T-helper 1 cell treated with Interleukin-12 subunit alpha and Interleukin-12 subunit beta and Interleukin-4 antibody, amounts not matched to agents 30 μg/mL and 1 μg/mL, for 36 hours (primary cell): ENCODE results near the gene GPR107.

ENCODE experiments used
- H3K27ac Mint-ChIP-seq: one replicate; pipeline ENCODE4 v1.8.0; 2021; ENCODE audit warnings: mild to moderate bottlenecking, mixed read lengths
- H3K27me3 Mint-ChIP-seq: one replicate; pipeline ENCODE4 v1.8.0; 2021; ENCODE audit warnings: low read depth, mixed read lengths
- H3K36me3 Mint-ChIP-seq: one replicate; pipeline ENCODE4 v1.8.0; 2021; ENCODE audit warnings: low read depth, mixed read lengths
- H3K4me1 Mint-ChIP-seq: one replicate; pipeline ENCODE4 v1.8.0; 2021; ENCODE audit warnings: low read depth, mixed read lengths
- H3K4me3 Mint-ChIP-seq: one replicate; pipeline ENCODE4 v1.8.0; 2021; ENCODE audit warnings: mild to moderate bottlenecking, moderate library complexity, mixed read lengths
- H3K9me3 Mint-ChIP-seq: one replicate; pipeline ENCODE4 v1.8.0; 2021; ENCODE audit warnings: mixed read lengths

GPR107 gene

DNA sequence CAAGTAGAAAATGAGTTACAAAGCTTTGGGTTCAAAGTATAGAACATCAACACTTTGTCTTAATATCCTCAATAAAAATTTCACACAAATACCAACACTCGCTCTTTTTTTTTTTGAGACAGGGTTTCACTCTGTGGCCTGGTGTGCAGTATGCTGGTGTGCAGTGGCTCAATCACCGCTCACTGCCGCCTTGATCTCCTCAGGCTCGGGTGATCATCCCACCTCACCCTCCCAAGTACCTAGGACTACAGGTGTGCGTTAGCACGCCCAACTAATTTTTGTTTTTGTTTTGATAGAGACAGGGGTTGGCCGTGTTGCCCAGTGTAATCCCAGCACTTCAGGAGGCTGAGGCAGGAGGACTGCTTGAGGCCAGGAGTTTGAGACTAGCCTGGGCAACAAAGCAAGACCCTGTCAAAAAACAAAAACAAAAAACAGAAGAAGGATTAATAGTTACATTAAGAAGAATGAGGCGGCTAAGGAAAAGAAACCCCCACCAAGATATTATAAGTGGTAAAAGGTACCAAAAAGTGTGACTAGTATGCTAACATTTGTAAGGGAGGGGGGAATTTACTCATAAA is 31.1 kb upstream of the GPR107 start:
- H3K4me3 Mint-ChIP-seq, result no peak overlapping the region
- H3K27ac Mint-ChIP-seq, result peak overlapping the region; percentile 49
- H3K4me1 Mint-ChIP-seq, result peaks cover 52% of the 10 kb centered on the region
- peaks cover 13% of the 10 kb centered on the region for H3K36me3 Mint-ChIP-seq
- H3K9me3 Mint-ChIP-seq, result peaks cover under 1% of the 10 kb centered on the region
- H3K27me3 Mint-ChIP-seq, result no peaks in the 10 kb centered on the region

DNA sequence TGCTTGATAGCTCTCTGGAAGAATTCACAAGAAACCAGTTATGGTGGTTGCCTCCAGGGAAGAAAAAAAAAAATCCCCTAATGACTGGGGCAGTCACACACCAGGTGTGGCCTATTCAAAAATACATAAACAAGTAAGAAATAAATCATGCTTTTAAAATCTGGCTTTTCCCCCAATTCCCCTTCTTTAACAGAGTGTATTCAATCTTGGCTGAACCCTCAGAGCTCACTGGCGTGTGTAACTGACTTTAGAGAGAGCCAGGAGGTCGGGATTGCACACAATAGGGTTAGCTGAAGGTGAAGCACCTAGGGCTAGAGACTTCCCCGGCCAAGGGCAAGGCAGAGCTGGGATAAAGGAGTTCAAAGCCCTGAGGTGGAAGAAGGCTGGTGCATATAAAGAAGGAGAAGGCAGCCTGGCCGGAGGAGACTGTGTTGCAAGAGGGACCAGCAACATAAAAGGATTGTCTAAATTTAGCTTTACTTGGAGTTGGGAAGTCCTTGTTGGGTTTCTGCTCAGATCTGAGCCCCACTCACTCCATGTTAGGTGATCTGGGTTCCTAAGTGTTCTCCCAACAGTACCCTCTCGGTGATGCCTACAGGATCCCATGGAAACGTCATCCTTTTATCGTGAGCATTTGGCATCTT is 30.4 kb upstream of the GPR107 start:
- H3K36me3 Mint-ChIP-seq, result peaks cover 16% of the 10 kb centered on the region
- H3K9me3 Mint-ChIP-seq, result peaks cover 5% of the 10 kb centered on the region
- peak overlapping the region; percentile 74 for H3K27ac Mint-ChIP-seq
- H3K27me3 Mint-ChIP-seq, result no peaks in the 10 kb centered on the region
- H3K4me3 Mint-ChIP-seq, result no peak overlapping the region
- H3K4me1 Mint-ChIP-seq, result peaks cover 58% of the 10 kb centered on the region

DNA sequence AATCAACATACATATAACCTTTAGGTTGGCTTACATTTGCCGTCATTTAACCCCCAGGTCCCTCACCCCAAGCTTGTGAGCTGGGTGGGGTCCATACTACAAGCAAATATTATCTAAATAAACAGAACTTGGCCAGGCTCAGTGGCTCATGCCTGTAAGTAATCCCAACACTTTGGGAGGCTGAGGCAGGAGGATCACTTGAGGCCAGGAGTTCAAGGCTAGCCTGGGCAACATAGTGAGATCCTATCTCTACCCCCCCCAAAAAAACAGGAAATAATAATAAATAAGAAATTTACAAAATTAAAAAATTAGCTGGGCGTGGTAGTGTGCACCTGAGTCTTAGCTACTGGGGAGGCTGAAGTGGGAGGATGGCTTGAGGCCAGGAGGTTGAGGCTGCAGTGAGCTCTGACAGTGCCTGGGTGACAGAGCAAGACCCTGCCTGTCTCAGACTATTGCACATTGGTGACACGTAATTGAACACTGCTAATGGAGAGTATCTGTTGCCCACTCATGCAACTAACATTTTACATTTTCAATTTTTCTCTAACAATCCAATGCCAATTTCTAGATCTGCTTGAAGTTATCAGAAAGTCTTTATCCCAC is 29.6 kb upstream of the GPR107 start:
- no peaks in the 10 kb centered on the region for H3K27me3 Mint-ChIP-seq
- H3K9me3 Mint-ChIP-seq, result peaks cover 5% of the 10 kb centered on the region
- H3K4me1 Mint-ChIP-seq, result peaks cover 65% of the 10 kb centered on the region
- H3K27ac Mint-ChIP-seq, result peak overlapping the region; percentile 45
- H3K36me3 Mint-ChIP-seq, result peaks cover 22% of the 10 kb centered on the region
- H3K4me3 Mint-ChIP-seq, result no peak overlapping the region

DNA sequence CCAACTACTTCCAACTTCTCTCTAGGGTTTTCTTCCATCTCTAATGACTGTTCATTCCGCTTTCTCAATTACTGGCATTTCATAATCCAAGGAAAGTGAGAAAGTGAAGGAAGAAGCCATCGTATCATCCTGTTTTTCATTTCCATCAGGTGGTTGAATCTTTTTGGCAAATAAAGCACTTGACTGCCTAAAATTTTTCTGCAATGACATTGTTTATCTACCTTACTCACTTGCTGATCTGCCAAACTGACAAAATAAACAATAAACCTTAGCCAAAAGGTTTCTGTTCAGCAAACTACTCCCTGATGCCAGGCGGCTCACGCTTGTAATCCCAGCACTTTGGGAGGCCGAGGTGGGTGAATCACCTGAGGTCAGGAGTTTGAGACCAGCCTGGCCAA is 29.1 kb upstream of the GPR107 start:
- H3K27me3 Mint-ChIP-seq, result no peaks in the 10 kb centered on the region
- H3K27ac Mint-ChIP-seq, result no peak overlapping the region
- H3K4me1 Mint-ChIP-seq, result peaks cover 66% of the 10 kb centered on the region
- peaks cover 23% of the 10 kb centered on the region for H3K36me3 Mint-ChIP-seq
- no peak overlapping the region for H3K4me3 Mint-ChIP-seq
- peaks cover 5% of the 10 kb centered on the region for H3K9me3 Mint-ChIP-seq

DNA sequence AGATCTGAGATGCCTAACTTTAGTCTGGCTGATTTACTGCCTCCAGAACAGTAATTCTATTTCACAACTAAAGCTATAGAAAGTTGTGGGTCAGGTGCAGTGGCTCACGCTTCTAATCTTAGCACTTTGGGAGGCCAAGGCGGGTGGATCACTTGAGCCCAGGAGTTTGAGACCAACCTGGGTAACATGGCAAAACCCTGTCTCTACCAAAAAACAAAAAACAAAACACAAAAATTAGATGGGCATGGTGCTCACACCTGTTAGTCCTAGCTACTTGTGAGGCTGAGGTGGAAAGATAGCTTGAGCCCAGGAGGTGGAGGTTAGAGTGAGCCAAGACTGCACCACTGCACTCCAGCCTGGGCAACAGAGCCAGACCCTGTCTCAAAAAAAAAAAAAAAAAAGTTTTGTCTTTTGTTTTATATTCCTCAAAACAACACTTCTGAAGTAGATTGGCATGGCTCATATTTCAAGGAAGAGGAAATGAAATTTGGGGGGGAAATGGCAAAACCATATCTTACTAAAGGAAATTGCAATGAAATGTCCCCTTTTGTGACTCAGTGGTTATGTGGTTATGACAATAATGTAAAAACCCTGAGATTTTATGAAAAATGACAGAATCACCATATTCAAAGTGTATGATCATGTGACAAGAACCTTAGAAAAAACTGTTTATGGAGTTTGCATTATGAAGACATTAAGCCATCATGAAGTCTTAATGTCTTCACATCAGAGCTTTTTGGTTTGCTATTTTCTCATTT is 26.9 kb upstream of the GPR107 start:
- Mint-ChIP-seq H3K36me3 (peaks cover 20% of the 10 kb centered on the region), H3K27ac (no peak overlapping the region), H3K4me3 (no peak overlapping the region), H3K4me1 (peaks cover 74% of the 10 kb centered on the region), H3K27me3 (no peaks in the 10 kb centered on the region), H3K9me3 (peaks cover 5% of the 10 kb centered on the region)

DNA sequence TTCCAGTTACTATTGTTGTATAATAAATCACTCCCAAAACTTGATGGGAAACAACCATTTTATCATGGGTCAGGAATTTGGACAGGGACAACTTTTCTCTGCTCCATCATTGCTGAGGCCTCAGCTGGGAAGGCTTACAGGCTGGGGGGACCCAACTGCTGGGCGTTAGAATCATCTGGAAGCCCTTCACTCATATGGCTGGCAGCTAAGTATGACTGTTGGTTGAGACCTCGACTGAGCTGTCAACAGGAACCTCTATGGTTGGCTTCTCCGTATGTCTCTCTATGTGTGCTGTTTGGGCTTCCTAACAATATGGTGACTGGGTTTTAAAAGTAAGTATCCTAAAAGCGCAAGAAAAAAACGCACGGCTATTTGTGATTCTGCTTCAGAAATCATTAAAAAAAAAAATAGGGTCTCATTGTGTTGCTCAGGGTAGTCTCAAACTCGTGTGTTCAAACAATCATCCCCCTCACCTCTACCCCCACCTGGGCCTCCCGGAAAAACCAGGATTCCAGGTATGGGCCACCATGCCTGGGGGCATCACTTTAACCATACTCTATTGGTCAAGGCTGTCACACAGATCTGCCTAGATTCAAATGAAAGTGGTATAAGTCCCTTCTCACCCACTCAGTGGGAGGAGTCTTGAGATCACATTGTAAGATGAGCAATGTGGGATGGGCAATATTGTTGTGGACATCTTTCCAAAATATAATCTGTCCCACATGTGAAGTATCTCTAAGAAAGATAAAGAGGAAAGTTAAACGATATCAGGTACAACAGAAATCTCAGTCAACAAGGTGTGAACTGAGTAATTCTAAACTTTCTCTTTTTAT is 26.0 kb upstream of the GPR107 start:
- H3K4me3 Mint-ChIP-seq, result no peak overlapping the region
- peak overlapping the region; percentile 60 for H3K27ac Mint-ChIP-seq
- H3K9me3 Mint-ChIP-seq, result peaks cover 5% of the 10 kb centered on the region
- no peaks in the 10 kb centered on the region for H3K27me3 Mint-ChIP-seq
- H3K4me1 Mint-ChIP-seq, result peaks cover 76% of the 10 kb centered on the region
- peaks cover 17% of the 10 kb centered on the region for H3K36me3 Mint-ChIP-seq

DNA sequence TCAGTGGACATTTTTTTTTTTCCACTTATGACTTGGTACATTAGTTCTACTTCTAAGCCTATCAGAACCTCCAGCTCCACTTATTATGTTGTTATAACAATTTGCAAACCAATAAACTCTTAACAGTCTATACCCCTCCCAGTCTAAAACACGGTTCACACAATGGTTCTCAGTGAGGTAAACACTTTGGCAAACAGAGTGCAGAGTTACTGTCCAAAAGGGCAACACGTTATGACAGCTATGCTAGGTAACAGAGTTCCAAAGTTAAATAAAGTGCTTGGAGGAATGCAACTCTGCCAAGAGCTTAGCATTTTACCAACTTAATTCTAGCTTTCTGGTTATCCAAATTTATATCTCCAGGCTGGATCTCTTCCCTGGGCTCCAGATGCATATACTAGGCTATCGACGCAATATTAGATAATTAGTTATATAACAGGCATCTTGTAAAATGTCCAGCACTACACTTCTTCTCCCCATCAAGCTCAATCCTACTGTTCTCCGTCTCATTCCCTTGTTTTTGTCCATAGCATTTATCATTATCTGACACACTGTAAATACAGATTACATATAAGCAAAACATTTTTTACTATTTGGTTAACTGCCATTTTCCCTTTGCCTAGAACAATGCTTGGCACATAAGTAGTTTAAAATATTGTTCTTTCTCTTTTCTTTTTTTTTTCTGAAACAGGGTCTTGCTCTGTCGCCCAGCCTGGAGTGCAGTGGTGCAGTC is 25.0 kb upstream of the GPR107 start:
- H3K27me3 Mint-ChIP-seq, result no peaks in the 10 kb centered on the region
- H3K9me3 Mint-ChIP-seq, result peaks cover 5% of the 10 kb centered on the region
- H3K4me1 Mint-ChIP-seq, result peaks cover 70% of the 10 kb centered on the region
- H3K4me3 Mint-ChIP-seq, result peak overlapping the region; percentile 19
- peak overlapping the region; percentile 85 for H3K27ac Mint-ChIP-seq
- H3K36me3 Mint-ChIP-seq, result peaks cover 17% of the 10 kb centered on the region

DNA sequence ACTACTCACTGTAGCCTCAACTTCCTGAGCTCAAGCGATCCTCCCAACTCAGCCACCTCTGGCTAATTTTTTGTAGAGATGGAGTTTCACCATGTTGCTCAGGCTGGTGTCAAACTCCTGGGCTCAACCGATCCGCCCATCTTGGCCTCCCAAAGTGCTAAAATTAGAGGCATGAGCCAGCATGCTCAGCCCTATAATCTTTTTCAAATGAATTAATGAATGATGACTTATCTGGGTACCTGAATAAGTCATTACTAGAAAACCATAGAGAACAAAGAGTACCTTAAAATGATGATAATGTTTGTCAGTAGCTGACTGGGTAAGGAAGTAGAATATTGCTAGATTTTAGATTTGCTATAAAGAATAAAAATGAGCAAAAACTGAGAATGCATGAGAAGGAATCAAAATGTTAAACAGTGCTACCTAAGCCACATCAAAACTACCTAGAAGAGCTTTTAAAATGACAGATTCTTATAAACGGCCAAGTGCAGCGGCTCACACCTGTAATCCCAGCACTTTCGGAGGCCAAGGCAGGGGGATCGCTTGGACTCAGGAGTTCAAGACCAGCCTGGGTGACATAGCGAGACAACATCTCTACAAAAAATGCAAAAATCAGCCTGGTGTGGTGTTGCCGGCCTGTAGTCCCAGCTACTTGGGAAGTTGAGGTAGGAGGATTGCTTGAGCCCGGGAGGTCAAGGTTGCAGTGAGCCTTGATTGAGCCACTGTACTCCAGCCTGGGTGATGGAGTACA is 24.3 kb upstream of the GPR107 start:
- Mint-ChIP-seq H3K27ac (peak overlapping the region; percentile 85), H3K27me3 (no peaks in the 10 kb centered on the region), H3K4me3 (peak overlapping the region; percentile 19), H3K9me3 (peaks cover 5% of the 10 kb centered on the region), H3K4me1 (peaks cover 64% of the 10 kb centered on the region), H3K36me3 (peaks cover 18% of the 10 kb centered on the region)

DNA sequence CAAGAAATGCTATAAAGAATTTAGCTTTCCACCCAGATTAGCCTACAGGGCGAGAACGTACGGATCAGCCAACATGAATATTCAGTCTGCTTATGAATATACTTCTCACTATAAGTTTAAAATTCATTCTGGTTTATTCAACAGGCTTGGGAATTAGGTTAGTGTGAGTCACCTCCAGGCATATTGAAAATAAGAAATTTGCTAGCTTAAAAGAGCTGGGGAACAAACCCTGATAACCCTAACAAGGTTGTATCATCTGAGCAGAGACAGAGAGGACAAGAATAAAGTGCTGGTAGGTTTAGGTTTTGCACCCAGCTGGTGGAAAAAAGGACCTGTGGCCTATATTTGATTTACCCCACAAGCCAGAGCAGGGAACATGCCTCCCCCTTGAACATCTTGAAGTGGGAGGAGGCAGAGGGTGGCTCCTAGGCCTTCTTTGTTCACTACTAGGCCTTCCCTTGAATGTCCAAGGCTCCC is 23.0 kb upstream of the GPR107 start:
- peak overlapping the region; percentile 83 for H3K27ac Mint-ChIP-seq
- H3K4me3 Mint-ChIP-seq, result no peak overlapping the region

DNA sequence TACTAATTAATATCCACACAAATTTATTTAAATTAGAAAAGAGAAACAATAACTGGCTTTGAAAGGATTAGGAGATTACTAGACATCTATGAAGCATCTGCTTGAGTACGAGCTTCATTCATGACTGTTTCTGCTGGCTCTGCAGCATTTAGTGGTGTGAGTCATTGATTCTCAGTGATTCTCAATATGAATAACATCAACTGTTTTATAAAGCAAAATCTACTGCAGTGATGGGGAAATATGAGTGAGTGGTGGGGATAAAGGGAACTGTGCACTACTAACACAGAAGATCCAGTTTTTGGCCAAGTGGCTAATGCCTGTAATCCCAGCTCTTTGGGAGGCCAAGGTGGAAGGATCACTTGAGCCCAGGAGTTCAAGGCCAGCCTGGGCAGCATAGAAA is 19.1 kb upstream of the GPR107 start:
- Mint-ChIP-seq H3K4me1 (peaks cover 63% of the 10 kb centered on the region), H3K27ac (peak overlapping the region; percentile 91), H3K4me3 (no peak overlapping the region), H3K27me3 (no peaks in the 10 kb centered on the region), H3K36me3 (peaks cover 13% of the 10 kb centered on the region), H3K9me3 (no peaks in the 10 kb centered on the region)

More for the DNA sequence above, 23.0 kb upstream of the GPR107 start:
- Mint-ChIP-seq H3K36me3 (peaks cover 22% of the 10 kb centered on the region), H3K9me3 (peaks cover 5% of the 10 kb centered on the region), H3K4me1 (peaks cover 67% of the 10 kb centered on the region), H3K27me3 (no peaks in the 10 kb centered on the region)

DNA sequence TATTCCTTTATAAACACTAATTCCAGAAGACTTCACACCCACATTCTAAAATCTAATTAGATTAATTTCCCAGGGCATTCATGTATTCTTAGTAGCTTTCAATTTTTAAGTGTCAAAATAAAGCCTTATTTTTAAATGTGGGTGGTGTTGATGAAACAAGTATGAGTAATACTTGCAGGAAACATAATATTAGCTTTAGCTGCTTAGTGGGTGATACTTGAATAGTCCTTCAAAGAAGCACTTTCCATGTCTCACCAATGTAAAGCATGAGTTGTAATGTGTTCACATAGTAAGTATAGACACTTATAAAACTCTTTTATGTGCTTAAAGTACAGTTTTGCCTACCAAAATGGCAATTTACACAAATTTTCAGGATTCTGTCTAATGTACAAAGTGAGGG is 17.6 kb upstream of the GPR107 start:
- H3K36me3 Mint-ChIP-seq, result peaks cover 15% of the 10 kb centered on the region
- peaks cover 62% of the 10 kb centered on the region for H3K4me1 Mint-ChIP-seq
- peak overlapping the region; percentile 77 for H3K27ac Mint-ChIP-seq
- peak overlapping the region; percentile 53 for H3K4me3 Mint-ChIP-seq
- H3K9me3 Mint-ChIP-seq, result no peaks in the 10 kb centered on the region
- H3K27me3 Mint-ChIP-seq, result no peaks in the 10 kb centered on the region

DNA sequence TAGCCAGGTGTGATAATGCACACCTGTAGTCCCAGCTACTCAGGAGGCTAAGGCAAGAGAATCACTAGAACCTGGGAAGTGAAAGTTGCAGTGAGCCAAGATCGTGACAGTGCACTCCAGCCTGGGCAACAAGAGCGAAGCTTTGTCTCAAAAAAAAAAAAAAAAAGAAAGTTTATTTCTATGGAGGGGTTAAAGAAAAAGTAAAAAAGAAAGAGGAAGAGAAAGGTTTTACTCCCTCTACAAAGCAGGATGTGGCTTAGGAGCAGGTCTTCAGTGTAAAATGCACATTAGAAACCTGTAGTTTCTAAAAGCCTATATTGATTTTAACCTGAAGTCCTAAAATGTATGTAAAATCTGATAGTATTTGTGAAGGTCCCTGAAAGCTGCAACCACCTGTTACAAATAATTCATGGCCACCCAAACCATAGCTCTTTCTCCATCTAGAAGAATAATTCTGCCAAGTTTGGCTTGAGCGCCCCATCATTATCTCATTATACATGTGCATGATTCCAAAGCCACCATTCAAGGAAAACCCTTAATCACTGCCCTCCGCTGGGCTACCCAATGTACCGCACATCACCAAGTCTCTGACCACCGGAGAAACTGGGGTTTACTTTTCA is 14.1 kb upstream of the GPR107 start:
- H3K36me3 Mint-ChIP-seq, result peaks cover 21% of the 10 kb centered on the region
- peak overlapping the region; percentile 100 for H3K4me3 Mint-ChIP-seq
- peaks cover 57% of the 10 kb centered on the region for H3K4me1 Mint-ChIP-seq
- H3K9me3 Mint-ChIP-seq, result no peaks in the 10 kb centered on the region
- no peaks in the 10 kb centered on the region for H3K27me3 Mint-ChIP-seq
- H3K27ac Mint-ChIP-seq, result peak overlapping the region; percentile 93
